Measurements from ENCODE around the gene HK2.
"Not testable (repeated sequence)": the region's sequence is repeated elsewhere in the genome, so short reads cannot be mapped to it uniquely, and the experiment has no call there.

The HK2 gene

GRCh38 chr2:74881176-74881575 is 47.2 kb downstream of the HK2 start:
- DNase-seq = no peak

DNA sequence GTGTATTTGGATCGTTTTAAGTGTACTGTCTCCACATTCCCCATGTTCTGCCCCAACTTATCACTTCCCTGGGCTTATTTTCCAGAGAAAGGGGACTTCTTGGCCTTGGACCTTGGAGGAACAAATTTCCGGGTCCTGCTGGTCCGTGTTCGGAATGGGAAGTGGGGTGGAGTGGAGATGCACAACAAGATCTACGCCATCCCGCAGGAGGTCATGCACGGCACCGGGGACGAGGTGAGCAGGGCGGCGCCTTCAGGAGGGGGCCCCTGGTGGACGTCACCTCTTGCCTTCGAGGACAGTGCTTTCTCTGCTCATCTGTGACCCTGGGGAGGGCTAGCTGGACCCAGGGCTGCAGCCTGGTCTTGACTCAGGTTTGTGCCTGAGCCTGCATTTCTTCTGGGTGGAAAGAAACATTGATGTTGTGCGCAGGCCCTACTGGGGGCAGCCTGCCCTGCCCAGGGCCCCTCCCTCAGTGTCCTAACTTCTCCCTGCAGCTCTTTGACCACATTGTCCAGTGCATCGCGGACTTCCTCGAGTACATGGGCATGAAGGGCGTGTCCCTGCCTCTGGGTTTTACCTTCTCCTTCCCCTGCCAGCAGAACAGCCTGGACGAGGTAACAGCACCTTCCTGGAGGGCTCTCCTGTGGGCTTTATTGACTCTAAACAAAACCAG is 47.8 kb downstream of the HK2 start:
- no peak for DNase-seq

DNA sequence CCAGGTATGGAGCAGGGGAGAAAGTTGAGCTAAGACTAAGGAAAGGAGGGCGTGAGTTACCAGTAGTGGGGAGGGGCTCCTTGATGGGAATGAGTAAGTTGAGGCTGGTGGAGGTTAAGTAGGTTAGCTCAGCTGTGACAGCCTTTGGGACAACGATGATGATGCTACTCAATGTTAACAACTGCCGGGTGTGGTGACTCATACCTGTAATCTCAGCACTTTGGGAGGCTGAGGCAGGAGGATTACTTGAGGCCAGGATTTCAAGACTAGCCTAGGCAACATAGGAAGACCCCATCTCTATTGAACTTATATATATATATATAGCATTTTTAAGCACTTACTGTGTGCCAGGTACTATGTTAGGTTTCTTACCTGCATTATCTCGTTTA is 48.4 kb downstream of the HK2 start:
- DNase-seq = no peak

- no peak for DNase-seq
Observed at GRCh38 chr2:74883011-74883410, 49.1 kb downstream of the HK2 start.

GRCh38 chr2:74884118-74884762 is 50.3 kb downstream of the HK2 start:
- no peak for DNase-seq

DNA sequence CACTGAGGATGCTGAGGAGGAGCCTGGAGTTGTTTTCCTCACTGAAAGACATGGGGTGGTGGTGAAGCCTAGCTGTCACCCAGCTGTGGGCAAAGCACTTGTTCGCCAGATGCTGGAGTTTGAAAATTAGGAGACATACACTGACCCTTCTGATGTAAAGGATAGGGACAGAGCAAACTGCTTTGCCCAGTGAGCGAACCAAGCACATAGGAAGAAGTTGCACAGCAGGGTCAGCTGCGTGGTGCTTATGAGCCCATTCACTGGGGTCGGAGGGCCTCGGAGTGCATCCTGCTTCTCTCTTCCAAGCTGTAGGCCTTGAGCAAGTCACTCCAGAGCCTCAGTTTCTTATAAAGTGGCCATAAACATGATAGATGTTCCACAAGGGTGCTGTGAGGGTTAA is 50.9 kb downstream of the HK2 start:
- DNase-seq = no peak

- DNase-seq = no peak
Observed at GRCh38 chr2:74886251-74886650, 52.3 kb downstream of the HK2 start.

GRCh38 chr2:74886811-74887210 is 52.9 kb downstream of the HK2 start:
- no peak for DNase-seq

DNA sequence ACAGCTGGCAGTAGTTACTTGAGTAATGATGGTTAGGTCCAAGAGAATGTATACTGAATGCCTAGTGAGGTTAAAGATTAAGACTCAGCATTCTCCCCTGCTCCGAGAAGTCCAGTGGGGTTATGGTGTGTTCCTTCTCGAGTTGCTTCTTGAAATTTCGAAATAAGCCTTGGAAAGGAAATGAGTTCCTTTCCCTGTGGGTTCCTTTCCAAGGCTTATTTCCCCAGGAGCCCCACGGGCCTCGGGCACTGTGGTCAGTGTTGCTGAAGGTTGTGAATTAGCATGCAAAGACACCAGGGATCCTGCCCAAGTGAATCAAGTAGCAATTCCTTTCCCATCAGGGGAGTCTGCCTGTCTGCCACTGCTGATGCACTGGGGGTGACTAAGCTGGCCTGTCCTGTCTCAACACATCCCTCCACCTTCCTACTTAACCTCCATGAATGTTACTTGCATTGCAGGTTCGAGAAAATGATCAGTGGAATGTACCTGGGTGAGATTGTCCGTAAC is 53.6 kb downstream of the HK2 start:
- DNase-seq = no peak

- no peak for DNase-seq
Observed at GRCh38 chr2:74887960-74888700, 54.2 kb downstream of the HK2 start.

DNA sequence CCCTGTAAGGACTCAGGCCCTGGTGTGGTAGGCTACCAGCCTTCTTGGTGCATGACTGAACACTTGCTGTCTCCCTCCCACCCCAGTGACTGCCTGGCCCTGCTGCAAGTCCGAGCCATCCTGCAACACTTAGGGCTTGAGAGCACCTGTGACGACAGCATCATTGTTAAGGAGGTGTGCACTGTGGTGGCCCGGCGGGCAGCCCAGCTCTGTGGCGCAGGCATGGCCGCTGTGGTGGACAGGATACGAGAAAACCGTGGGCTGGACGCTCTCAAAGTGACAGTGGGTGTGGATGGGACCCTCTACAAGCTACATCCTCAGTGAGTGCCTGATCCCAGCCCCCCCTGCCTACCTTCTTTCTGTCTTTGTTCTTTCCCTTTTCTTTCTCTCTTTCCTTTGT is 55.2 kb downstream of the HK2 start:
- DNase-seq = no peak

- no peak for DNase-seq
Observed at GRCh38 chr2:74890711-74891110, 56.8 kb downstream of the HK2 start.

- no peak for DNase-seq
Observed at GRCh38 chr2:74891136-74891764, 57.3 kb downstream of the HK2 start.

DNA sequence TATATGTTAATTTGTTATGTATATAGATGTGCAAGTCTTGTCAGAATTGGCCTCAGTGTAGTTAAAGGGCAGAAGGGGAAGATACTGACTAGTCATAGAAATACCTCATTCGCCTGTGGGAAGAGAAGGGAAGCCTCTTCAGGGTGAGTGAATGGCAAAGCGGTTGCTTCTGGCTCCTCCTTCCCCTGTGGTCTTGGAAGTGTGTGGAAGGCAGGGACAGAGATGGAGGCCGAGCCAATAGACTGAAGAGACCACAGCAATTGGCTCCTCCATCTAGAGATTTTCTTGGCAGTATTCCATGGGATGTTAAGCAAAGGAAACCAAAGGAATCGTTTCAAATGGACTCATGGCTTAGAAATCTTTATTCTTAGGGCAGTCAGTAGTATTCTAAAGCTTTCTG is 57.9 kb downstream of the HK2 start:
- DNase-seq = not testable (repeated sequence)

DNA sequence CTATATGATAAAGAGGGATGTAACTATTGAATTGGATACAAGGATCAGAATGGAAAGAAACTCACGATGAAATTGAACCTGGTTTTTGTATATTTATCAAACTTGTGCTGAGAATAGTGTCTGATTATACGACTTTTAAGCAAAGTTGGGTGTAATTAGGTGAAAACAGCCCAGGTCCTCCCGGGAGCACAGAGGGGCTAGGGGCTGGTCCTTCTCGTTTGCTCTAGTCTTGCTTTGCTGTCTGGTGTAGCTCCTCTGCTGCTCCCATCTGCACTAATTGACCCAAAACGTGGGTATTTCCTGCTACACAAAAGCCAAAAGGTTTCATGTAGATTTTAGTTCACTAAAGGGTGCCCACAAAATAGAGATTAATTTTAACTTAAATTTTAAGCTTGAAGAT is 58.7 kb downstream of the HK2 start:
- no peak for DNase-seq

- no peak for DNase-seq
Observed at GRCh38 chr2:74893332-74893731, 59.4 kb downstream of the HK2 start.

DNA sequence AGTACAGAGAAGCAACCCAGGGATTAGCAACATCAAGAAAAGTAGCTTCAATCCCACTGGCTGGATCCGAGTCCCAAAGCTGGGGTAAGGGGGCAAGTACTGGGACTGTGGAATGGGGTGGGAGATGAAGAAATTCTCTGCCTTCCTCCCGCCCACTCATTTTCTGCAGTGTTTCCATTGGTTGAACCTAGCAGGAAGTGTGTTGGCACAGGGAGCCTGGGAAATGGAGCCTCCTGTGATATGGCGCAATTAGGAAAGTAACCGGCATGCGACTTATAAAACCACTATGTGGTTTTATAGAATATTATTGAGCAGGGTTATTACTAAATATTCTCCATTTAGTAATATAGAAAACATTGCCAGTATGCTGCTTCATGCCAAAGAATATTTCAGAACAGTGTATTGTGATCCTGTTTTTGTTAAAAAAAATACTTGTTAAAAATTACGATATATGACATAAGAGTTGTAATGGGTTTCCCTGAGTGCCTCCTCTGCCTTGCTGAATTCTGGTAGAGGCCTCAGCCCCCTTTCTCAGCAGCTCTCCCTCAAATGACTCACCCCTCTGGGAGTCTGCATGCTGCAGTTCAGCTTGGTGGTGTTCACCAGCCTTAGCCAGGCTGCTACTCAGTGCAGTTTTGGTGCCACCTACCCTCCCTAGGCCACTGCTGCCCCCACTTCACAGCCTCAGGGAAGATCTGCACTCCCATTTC is 60.5 kb downstream of the HK2 start:
- DNase-seq = no peak

DNA sequence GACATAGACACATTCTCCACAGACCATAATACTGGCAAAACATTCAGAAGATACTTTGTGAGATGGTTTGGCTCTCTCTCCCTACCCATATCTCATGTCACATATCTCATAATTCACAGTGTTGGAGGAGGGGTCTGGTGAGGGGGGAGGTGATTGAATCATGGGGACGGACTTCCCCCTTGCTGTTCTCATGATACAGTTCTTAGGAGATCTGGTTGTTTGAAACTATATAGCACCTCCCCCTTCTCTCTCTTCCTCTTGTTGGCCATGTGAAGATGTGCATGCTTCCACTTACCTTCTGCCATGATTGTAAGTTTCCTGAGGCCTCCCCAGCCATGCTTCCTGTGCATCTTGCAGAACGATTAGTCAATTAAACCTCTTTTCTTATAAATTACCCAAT is 61.1 kb downstream of the HK2 start:
- no peak for DNase-seq

- no peak for DNase-seq
Observed at GRCh38 chr2:74896232-74896631, 62.3 kb downstream of the HK2 start.

DNA sequence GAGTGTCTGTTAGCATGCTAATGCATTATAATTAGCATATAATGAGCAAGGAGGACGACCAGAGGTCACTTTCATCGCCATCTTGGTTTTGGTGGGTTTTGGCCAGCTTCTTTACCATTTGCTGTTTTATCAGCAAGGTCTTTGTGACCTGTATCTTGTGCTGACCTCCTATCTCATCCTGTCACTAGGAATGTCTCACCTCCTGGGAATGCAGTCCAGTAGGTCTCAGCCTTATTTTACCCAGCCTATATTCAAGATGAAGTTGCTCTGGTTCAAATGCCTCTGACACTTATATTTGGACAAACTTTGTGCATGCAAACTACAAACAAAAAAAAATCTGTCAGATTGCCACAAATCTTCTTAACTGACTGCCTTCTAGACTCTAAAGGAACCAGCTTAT is 66.3 kb downstream of the HK2 start:
- not testable (repeated sequence) for DNase-seq

- DNase-seq = no peak
Observed at GRCh38 chr2:74902281-74902860, 68.4 kb downstream of the HK2 start.

DNA sequence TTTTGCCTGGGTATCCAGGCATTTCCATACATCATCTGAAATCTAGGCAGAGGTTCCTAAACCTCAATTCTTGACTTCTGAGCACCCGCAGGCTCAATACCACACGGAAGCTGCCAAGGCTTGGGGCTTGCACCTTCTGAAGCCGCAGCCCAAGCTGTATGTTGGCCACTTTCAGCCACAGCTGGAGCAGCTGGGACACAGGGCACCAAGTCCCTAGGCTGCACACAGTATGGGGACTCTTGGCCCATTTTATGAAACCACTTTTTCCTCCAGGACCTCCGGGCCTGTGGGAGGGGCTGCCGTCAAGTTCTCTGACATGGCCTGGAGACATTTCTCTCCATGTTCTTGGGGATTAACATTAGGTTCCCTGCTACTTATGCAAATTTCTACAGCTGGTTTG is 72.5 kb downstream of the HK2 start:
- no peak for DNase-seq

GRCh38 chr2:74907560-74907959 is 73.6 kb downstream of the HK2 start:
- DNase-seq = not testable (repeated sequence)
